B cell (primary cell): ENCODE results near the gene KIRREL1.

ENCODE experiments used
- CTCF ChIP-seq: fragments of 200-600 bp; IDR thresholded peaks from one replicate; pipeline ENCODE4 v1.8.0; 2022; ENCODE audit warnings: antibody characterized with exemption, mild to moderate bottlenecking
- EZH2 ChIP-seq: IDR thresholded peaks from 2 replicates; pipeline ENCODE4 v1.6.1; 2012; ENCODE audit warnings: borderline replicate concordance, low read depth, mild to moderate bottlenecking, moderate library complexity, low read length; ENCODE audit not compliant: insufficient read depth, poor library complexity, severe bottlenecking

GRCh38 chr1:157966031-157966537, 27.4 kb upstream of the KIRREL1 start:
- no peak for TF ChIP-seq CTCF
- TF ChIP-seq EZH2, result no peak
